NCI-H524 (cell line): ENCODE results near the gene ANO1.

Experiments used
- DNase-seq, 2 experiments: peaks; one replicate each; lab custom pipeline; 2025; lab: John Stamatoyannopoulos, UW

The ANO1 gene

DNA sequence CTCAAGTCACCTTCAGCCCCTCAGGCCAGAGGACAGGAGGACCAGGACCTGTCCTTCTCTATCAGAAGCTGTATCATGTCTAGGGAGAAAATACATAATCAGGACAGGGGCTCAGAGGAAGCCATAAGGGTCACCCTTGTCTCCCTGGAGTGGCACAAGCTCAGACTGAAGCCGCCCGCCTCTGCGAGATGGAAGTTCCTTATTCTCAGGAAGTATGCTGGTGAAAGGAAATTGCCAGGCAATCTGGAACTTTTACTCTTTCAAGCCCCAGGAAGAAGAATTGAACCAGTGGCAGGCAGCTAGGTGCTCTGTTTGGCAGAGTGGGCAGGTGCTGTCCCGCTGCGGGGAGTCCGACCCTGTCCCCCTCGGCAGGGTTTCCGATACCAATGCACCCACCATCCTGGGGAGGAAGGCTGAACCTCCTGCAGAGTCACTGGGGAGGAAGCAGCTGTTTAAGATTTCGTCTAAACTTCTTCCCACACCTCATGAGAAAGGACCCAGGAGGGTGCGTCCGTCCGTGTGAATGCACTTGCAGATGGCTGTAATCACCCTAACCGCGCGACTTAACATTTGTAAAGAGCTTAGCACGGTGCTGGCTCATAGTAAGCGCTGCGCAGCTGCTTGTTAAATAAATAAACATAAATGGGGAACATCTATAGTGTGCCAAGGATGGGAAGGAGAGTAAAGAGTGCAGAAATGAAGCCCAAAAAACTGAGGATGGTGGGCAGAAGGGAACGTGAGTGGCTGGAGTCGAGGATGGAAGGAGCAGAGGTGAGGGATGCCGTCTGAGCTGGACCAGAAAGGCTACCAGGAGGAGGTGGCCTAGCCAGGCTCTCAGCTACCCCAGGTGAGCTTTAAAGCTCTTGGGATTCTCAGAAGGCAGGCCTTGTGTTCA, 5.0 kb upstream of the ANO1 start:
- DNase-seq, result no peak

GRCh38 chr11:70073871-70074371, 4.2 kb upstream of the ANO1 start:
- no peak for DNase-seq

DNA sequence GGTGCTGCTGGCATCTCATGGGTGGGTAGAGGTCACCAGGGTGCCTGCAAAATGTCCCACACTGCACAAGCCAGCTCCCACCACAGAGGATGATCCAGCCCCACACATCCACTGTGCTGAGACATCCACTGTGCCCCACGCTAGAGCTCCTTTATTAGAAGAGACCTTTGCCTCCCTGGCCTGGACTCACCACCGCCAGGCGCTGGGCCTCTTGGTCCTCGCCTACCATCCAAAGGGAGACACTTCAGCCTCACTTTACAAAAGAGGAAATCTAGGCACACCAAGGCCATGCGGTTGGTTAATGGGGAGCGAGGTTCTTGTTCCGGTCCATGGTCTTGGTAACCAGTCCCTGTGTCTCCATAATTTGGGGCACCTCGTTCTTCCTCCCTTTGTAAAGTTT, 3.4 kb upstream of the ANO1 start:
- no peak for DNase-seq

DNA sequence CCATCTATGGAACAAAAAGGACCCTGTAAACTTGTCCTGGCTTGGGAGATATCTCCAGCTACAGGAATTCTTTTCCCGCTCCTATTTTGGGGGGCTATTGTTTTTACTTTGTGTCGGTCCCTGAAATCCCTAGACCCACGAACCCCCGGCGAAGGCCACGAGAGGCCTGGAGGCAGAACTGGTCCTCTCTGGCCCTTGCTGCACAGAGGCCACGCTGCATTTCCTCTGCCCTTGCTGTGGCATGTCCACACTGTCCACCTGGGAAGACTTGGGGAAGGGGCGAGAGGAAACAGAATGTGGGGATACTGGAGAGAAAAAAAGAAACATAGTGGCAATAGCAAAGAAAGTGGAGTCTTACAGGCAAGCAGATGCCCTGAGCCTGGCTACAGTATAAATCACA, 2.3 kb upstream of the ANO1 start:
- no peak for DNase-seq

GRCh38 chr11:70076461-70076931, 1.6 kb upstream of the ANO1 start:
- DNase-seq, result no peak

DNA sequence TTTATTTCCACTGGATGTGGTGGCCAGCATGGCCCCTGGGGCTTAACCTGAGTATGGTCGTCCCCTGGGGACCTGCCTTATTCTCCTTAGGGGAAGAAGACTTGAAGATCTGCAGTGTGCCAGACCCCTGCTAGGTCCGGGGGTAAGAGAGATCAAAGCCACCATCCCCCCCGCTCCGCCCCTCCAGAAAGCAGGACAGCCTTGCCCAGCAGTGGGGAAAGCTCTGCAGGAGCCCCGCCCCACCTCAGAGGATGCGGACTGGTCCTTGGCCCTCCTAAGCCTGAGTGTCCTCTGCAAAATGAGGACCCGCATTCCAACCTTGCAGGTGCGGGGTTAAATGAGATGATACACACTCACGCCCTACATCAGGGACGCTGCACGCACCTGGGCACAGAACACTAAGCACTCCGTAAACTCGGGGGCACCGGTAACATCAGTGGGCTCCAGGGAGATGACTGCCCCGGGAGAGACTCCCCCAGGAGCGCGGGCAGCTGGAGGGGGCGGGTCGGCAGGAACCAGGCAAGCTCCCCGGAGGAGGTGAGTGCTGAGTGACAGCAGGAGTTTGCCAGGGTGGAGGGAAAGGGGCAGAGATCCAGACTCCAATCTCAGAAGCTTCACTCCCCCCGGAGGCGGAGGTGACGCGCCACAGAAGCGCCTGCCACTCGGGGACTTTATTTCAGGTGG, 564 bp upstream of the ANO1 start:
- DNase-seq, result peak in 1 of 2 experiments; percentile 11

GRCh38 chr11:70078781-70079616, 882 bp downstream of the ANO1 start:
- no peak for DNase-seq

DNA sequence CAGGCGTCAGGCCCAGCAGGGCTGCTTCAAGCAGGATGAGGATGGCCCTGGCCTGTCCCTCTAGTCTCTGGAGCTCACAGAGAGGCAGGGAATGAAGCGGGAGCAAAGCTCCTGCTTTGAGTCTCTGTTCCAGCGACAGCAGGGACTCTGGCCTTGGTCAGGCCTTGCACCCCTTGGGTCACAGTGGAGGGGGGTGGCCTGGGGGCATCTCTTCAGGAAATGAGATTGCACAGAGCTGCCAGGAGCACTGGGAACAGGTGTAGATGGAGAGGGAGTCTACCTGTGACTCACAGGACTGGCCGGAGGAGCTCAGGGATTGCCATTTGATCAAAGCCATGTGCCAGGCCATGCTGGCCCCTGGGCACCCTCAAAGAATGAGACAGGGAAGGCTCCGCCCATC, 1.6 kb downstream of the ANO1 start:
- DNase-seq, result no peak

GRCh38 chr11:70080763-70081162, 2.6 kb downstream of the ANO1 start:
- no peak for DNase-seq

GRCh38 chr11:70082829-70083228, 4.7 kb downstream of the ANO1 start:
- no peak for DNase-seq

GRCh38 chr11:70084046-70084984, 6.2 kb downstream of the ANO1 start:
- no peak for DNase-seq

GRCh38 chr11:70085815-70086769, 8.0 kb downstream of the ANO1 start:
- DNase-seq, result no peak

GRCh38 chr11:70087446-70088167, 9.5 kb downstream of the ANO1 start:
- peak in 1 of 2 experiments; percentile 10 for DNase-seq

DNA sequence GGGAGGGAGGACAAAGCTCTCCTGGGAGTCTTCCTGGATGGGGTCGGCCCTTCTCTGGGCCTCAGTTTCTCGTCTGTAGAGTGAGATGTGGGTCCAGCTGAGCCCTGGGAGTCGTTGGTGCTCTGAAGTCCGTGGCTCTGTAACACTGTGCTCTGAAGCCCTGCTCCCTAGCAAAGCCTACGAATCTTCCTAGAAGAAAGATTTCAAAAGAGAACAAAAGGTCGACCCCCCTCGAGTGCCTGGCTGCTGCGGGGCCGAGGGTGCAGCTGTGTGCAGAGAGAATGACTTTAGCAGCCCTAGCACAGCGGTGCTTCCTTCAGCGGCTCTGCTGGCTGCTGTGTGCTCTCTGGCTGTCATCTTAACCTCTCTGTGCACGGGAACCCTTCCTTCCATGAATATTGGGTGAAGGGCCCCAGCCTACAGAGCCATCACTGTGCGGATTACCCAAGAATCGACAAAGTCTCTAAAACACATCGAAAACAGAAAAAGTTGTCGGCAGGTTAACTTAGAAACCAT, 10.7 kb downstream of the ANO1 start:
- DNase-seq, result no peak

GRCh38 chr11:70089631-70090030, 11.5 kb downstream of the ANO1 start:
- DNase-seq, result no peak

GRCh38 chr11:70090961-70091381, 12.9 kb downstream of the ANO1 start:
- peak; percentile 47 to 75 for DNase-seq

GRCh38 chr11:70091638-70092037, 13.5 kb downstream of the ANO1 start:
- peak; percentile 79 to 90 for DNase-seq

- DNase-seq, result no peak
These were observed 15.0 kb downstream of the ANO1 start for GRCh38 chr11:70092959-70093715.
